LHCN-M2 (cell line): Measurements from ENCODE around the gene NBPF14. TPM values are rescaled to one million over a fixed set of nuclear protein-coding genes. Genes with fewer than 3 reads are reported as not detected.
A peak's percentile ranks its signal among the peaks of the same experiment; 100 is the strongest.
"Not testable (repeated sequence)": the region's sequence is repeated elsewhere in the genome, so short reads cannot be mapped to it uniquely, and the experiment has no call there.

Source experiments
- DNase-seq: peaks from one replicate; pipeline ENCODE4 v3.0.0-alpha.2; 2012; ENCODE audit warnings: low read depth
- polyA plus RNA-seq: library from polyadenylated mRNA; unstranded; fragments of >200 nt; gene quantifications from one replicate; pipeline ENCODE4 v1.2.1, GENCODE V29; 2012; ENCODE audit warnings: missing spikeins
- total RNA-seq: library from RNA; depleted of rRNA; stranded (reverse); fragments of >200 nt; gene quantifications from 2 replicates; pipeline ENCODE4 v1.2.3, GENCODE V29; 2014; rRNA removed

The NBPF14 gene, protein sequence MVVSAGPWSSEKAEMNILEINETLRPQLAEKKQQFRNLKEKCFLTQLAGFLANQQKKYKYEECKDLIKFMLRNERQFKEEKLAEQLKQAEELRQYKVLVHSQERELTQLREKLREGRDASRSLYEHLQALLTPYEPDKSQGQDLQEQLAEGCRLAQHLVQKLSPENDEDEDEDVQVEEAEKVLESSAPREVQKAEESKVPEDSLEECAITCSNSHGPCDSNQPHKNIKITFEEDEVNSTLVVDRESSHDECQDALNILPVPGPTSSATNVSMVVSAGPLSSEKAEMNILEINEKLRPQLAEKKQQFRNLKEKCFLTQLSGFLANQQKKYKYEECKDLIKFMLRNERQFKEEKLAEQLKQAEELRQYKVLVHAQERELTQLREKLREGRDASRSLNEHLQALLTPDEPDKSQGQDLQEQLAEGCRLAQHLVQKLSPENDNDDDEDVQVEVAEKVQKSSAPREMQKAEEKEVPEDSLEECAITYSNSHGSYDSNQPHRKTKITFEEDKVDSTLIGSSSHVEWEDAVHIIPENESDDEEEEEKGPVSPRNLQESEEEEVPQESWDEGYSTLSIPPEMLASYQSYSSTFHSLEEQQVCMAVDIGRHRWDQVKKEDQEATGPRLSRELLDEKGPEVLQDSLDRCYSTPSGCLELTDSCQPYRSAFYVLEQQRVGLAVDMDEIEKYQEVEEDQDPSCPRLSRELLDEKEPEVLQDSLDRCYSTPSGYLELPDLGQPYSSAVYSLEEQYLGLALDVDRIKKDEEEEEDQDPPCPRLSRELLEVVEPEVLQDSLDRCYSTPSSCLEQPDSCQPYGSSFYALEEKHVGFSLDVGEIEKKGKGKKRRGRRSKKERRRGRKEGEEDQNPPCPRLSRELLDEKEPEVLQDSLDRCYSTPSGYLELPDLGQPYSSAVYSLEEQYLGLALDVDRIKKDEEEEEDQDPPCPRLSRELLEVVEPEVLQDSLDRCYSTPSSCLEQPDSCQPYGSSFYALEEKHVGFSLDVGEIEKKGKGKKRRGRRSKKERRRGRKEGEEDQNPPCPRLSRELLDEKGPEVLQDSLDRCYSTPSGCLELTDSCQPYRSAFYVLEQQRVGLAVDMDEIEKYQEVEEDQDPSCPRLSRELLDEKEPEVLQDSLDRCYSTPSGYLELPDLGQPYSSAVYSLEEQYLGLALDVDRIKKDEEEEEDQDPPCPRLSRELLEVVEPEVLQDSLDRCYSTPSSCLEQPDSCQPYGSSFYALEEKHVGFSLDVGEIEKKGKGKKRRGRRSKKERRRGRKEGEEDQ (N-terminal part only)
- 23.4 and 23.9 TPM in 2 replicates for total RNA-seq
- 15.3 TPM for polyA plus RNA-seq

DNA sequence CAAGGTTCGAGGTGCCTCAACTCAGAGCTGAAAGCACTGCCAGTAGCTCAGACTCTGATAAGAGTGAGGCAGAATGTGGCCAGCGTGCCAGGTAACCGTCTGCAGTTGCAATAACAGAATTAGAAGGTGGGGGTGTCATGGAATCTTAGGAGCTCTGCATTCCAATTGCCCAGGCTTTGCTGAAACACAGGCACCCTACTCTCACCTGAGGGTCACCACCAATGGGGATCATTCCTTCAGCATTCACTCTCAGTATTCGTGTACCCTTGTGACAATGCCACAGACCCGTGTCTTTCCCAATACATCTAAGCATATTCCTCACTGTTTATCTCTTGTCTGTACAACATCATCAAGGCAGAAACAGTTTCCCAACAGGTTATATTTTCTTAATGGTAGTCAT is at the start of gene NBPF14:
Gene NBPF14, minus strand, starts transcription at position 101 of the 400 bp plus-strand sequence. CDS start 294 bp downstream, outside the sequence.
- DNase-seq: not testable (repeated sequence)

DNA sequence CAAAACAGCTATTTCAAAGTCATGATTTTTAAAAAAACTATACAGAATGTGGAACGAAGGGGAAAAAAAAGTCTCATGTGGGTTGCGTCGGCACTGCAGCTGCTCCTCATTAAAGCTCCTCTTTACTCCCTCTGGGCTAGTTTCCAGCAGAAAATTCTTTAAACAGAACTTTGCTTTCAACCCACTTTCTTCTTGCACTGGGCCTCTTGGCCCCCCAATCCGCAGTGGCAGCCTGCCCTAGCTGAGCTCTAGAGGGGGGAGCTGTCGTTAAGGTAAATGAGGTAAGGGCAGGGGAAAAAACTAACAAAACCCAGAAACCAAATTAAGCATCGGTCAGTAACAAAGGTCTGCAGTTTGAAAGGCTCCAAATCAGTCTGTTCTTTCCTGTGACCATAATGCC is 29.6 kb upstream of the NBPF14 start:
- DNase-seq: not testable (repeated sequence)

DNA sequence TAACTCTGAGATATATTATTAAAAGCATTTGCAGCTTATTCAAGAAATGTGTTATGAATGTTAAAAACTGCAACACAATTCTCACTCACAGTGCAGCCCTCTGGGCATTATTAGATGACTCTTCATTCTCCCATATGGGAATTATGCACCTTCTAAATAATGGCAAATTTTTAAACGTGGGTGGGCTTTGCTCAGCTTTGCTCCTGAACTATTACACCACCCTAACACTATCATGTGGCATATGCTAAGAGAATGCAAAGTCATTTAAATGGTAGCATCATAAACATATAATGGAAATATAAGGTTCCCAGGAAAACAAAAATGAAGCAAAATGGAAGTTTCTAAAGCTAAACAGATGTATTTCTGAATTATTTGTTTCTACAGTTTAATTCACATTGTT is 22.4 kb upstream of the NBPF14 start:
- DNase-seq: not testable (repeated sequence)

DNA sequence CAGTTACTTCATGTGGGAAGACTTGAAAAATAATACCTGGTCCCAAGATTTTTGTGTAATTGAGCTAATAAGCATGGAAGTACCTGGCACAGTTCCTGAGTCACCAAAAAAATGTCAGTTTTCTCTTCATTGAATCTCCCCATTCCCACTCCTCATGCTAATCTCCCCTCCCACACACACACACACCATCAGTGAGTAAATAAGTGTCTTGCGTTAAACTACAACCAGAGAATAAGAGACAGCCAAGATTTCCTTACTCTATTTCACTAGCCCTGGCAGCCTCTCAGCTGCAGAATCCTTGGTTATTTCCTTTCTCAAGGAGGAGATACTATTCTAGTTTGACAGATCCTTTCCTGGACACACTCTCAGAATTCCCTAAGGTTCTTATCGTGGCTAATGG is 9.5 kb upstream of the NBPF14 start:
- peak; percentile 1 for DNase-seq

DNA sequence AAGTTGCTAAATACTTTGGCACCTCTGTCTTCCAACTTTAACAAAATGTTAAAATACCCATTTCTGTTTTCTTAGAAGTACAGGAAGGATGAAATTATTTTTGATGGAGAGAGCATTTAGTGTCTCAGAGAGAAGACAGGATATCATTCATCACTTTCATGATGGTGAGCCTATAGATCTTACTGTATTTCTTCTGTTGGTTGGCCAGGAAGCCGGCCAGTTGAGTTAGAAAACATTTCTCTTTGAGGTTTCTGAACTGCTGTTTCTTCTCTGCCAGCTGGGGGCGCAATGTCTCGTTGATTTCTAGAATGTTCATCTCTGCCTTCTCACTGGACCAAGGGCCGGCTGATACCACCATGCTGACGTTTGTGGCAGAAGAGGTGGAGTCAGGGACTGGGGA is 451 bp downstream of the NBPF14 start:
- DNase-seq: not testable (repeated sequence)

DNA sequence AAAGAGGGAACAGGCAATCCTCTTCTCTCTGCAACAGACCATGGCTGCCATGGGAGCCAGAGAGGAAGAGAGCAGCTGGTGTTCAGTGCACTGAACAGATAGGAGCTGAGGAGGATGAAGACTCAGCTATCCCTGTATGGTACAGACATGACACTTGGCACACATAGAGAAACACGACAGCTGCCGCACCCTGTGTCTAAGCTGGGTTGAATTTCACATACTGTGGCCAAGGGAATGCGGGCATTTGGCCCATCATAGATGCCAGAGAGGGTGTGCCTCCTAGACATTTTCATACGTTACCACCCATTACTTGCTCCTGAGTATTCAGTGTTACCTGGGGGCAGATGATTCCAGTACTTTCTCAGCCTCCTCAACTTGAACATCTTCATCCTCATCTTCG is 4.7 kb downstream of the NBPF14 start:
- not testable (repeated sequence) for DNase-seq

DNA sequence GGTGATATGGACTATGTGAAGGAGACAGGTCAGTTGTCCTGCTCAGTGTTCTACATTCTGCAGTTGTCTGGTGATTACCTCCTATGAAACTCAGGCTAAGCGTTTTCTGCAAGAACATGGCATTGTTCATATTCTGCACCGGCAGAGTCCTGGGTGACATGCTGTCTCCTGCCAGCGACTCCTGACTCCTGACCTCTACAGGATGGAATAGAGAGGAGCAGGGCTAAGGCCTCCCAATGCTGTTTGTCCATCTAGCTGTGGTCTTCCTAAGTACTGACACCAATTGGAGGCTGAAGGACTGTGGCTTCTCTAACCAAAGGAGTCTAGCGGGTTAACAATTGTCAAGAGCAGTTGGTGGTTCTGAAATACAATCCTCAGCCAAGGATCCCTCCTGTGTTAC is 63.7 kb downstream of the NBPF14 start:
- peak; percentile 0 for DNase-seq

DNA sequence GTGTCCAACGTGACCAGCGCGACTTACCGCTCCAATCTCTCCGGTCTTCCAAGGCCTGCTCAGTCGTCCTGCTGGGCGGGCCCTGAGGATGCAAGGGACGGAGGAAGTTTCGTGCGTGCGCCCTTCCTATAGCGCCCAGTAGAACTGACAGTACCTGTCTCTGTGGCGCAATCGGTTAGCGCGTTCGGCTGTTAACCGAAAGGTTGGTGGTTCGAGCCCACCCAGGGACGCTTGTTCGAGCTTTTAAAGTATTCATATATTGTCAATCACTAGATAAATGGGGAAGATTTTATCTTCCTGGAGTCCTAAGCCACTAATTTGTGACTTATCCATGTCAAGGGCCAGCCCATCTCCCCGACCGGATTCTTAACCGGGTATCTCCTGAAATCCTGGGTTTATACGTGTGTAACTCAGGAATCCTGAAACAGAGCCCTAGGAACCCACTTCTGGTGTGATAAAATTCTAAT is 66.7 kb downstream of the NBPF14 start:
- DNase-seq: peak; percentile 76

DNA sequence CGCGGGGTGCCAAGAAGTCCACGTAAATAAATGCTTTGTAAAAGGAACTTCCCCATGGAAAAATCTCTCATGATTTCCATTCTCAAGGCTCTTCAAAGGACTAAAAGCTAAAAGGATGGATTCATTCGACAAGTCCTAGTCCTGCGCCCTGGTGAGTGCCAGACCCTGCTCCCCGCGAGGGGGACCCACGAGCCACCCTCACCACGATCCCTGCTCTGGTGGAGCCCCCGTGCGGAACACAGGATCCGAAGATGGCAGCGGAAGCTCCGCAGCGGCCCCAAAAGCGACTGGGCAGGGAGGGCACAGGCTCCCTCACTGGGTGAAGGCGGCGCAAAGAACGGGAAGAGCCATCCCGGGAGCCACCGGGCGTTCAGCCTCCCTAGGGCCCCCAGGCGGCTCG is 67.2 kb downstream of the NBPF14 start:
- not testable (repeated sequence) for DNase-seq

DNA sequence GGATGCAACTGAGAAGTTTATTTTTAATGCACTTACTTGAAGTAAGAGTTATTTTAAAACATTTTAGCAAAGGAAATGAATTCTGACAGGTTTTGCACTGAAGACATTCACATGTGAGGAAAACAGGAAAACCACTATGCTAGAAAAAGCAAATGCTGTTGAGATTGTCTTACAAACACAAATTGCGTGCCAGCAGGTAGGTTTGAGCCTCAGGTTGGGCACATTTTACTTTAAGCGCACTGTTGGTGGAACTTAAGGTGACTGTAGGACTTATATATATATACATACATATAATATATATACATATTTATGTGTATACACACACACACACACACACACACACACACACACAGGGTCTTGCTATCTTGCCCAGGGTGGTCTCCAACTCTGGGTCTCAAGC is 69.2 kb downstream of the NBPF14 start:
- not testable (repeated sequence) for DNase-seq

DNA sequence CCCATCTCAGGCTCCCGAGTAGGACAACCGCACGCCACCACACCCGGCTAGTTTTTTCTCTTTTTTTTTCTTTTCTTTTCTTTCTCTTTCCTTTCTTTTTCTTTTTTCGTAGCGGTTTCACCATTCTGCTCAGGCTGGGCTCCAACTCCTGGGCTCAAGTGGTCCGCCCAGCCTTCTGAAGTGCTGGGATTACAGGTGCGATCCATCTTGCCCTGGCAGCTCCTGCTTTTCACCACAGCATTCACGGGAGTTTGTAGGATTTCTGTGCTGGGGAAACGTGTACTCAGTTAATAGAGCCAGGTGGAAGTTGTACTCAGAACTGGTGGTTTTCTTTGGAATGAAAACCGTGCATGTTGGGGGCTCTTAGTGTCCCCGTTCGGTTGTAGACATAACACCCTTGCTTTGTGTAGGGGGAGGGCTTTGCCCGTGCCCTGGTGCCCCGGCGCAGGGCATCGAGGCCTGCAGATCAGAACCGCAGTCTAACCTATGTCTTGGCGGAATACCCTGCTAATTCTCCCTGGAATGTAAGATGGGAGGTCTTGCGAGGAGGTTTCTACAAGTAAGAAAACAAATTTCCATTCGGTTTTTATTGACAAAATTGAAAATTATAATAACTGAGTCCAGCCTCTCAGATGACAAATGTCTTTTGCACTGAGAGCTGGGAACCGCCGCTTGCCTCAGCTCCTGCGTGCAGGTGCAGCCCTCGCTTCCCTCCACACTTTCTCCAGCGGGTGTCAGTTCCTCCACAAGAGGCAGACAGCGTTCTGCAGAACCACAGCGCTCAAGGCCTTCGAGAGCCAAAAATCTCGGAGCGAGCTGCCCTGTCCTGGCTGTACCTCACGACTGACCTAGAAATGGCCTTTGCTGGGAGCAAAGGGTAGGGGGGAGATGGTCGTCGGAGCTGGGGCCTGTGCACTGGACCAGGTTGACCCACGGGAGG is 72.3 kb downstream of the NBPF14 start:
- not testable (repeated sequence) for DNase-seq

DNA sequence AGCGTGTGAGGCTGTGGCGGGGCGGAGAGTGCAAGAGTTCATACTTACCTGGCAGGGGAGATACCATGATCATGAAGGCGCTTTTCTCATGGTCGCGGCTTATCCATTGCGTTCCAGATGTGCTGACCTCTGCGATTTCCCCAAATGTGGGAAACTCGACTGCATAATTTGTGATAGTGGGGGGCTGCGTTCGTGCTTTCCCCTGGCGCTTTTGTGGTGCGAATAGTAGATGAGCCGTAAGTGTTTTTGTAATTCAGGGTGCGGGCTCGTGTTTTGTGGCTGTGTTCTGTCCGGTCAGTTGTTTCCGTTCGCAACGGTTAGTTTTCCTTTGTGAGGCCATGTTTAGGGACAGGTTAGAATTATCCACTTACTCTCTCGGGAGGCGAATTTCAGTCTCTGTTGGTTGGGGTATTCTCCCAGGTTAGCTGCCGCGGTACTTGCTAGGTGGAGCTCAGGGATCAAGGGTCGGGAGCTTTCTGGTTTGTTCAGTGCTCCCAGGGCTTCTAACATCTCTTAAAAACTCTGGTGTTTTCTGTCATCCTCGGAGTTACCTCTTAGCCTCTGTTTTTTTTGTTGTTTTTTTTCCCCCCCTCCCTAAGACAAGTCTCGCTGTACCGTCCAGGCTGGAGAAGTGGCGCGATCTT is 73.1 kb downstream of the NBPF14 start:
- DNase-seq: peak; percentile 99

DNA sequence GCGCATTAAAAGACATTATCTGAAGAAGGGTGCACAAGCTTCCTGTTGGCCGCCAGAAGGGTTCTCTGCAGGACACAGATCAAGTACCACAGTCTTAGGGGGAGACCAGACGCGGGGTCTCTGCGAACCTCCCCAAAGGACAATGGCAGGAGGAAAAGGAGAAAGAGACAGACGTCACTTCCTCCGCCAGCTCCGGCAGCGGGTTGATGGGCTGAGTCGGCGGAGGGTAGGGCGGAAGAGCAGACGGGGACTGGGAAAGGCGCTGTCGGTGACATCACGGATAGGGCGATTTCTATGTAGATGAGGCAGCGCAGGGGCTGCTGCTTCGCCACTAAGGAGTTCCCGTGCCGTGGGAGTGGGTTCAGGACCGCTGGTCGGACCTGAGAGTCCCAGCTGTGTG is 73.7 kb downstream of the NBPF14 start:
- DNase-seq: peak; percentile 86

DNA sequence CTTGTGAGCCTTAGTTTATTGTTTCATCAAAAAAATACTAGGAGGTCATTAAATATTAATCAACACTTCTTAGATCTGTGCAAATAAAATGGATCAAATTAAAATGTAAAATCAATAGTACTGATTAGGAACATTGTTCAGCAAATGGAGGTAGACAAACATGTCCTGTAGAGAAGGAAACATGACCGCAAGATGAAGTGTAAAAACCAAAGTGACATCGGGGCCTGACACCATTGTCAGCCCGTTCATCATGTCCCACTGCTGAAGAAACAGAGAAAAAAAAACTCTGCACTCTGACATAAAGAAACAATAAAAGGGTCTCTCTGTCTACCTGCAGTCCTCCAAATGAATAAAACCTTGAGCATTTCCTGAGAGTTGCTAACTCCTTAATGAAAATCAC is 81.5 kb downstream of the NBPF14 start:
- not testable (repeated sequence) for DNase-seq

DNA sequence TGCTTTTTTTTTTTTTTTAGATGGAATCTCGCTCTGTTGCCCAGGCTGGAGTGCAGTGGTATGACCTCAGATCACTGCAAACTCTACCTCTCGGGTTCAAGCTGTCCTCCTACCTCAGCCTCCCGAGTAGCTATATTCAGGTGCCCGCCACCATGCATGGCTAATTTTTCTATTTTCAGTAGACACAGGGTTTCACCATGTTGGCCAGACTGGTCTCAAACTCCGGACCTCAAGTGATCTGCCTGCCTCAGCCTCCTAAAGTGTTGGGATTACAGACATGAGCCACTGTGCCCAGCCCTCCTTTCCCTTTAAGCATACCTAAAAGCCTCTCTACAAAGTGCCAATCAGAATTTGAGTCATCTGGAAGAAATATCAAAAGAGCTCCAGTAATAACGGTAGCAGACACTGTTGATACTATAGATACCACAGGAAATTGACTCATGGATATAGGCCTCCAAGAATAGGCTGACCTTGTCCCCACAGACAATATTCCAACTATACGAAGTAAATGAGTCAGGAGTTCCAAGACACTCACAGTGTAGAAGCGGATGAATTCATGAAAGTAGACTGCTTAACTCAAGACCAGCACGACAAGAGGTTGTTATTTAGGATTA is 83.1 kb downstream of the NBPF14 start:
- DNase-seq: peak; percentile 43

DNA sequence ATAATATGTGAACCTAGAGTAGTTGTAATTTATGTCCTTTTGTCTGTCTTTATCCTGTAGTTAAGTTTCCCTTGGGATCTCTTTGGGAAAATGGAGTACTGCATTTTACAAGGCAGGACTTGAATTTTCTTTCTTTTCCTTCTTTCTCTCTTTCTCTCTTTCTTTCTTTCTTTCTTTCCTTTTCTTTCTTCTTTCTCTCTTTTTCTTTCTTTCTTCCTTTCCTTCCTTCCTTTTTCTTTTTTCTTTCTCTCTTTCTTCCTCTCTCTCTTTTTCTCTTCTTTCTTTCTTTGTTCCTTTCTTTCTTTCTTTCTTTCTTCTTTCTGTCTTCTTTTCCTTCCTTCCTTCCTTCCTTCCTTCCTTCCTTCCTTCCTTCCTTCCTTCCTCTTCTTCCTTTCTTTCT is 101.9 kb downstream of the NBPF14 start:
- not testable (repeated sequence) for DNase-seq

DNA sequence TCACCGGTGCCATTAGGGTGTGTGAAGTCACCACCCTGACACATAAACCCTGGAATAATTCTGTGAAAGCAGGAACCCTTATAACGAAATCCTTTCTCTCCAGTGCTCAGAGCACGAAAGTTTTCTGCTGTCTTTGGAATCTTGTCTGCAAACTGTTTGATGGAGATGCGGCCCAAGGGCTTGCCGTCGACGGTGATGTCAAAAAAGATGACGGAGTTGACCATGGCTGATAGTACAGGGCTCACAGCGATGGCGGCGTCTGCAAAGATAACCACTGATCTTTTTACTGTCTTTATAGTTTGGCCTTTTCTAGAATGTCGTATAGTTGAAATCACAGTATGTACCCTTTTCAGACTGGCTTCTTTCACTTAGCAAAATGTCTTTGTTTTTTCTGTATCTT is 112.8 kb downstream of the NBPF14 start, which contains the start of gene PPIAL4G:
Gene PPIAL4G, minus strand, starts transcription at position 274 of the 400 bp plus-strand sequence. Its CDS starts 50 bp downstream, at position 224.
- not testable (repeated sequence) for DNase-seq
